HFFc6 (cell line): ENCODE measurements around the gene ST3GAL3. TPM values are rescaled to one million over a fixed set of nuclear protein-coding genes. Genes with fewer than 3 reads are reported as not detected.
A peak's percentile ranks its signal among the peaks of the same experiment; 100 is the strongest.

ENCODE experiments used
- DNase-seq: peaks from one replicate; pipeline ENCODE4 v3.0.0-alpha.2; 2018
- H3K27ac Mint-ChIP-seq: 2 replicates; pipeline ENCODE4 v1.8.0; 2020; ENCODE audit warnings: mild to moderate bottlenecking, mixed read lengths
- H3K27me3 Mint-ChIP-seq: 2 replicates; pipeline ENCODE4 v1.8.0; 2021; ENCODE audit warnings: mild to moderate bottlenecking, moderate library complexity, mixed read lengths; ENCODE audit not compliant: insufficient read depth
- H3K36me3 Mint-ChIP-seq: 2 replicates; pipeline ENCODE4 v1.8.0; 2021; ENCODE audit warnings: low read depth, mixed read lengths
- H3K4me1 Mint-ChIP-seq: 2 replicates; pipeline ENCODE4 v1.8.0; 2020; ENCODE audit warnings: low read depth, mixed read lengths
- H3K4me3 Mint-ChIP-seq: 2 replicates; pipeline ENCODE4 v1.8.0; 2020; ENCODE audit warnings: mild to moderate bottlenecking, moderate library complexity, mixed read lengths
- H3K9me3 Mint-ChIP-seq: 2 replicates; pipeline ENCODE4 v1.8.0; 2020; ENCODE audit warnings: mild to moderate bottlenecking, mixed read lengths
- CTCF ChIP-seq: fragments of 200-600 bp; sonication (generic); IDR thresholded peaks from 2 replicates; pipeline ENCODE4 v1.5.0; 2021; ENCODE audit warnings: antibody characterized with exemption, mild to moderate bottlenecking
- total RNA-seq, 6 experiments: library from RNA; stranded (reverse); fragmentation: NEBNext Ultra II Directional; extraction: Animal tissue kit (Norgen Biotek cat#: 25700); gene quantifications; 2 replicates in 1 of 6; 3 replicates in 5 of 6; pipeline ENCODE4 v1.2.3, GENCODE V29; 2021

ST3GAL3 gene
- total RNA-seq, 6 experiments from 2014 or later, result 15.2 to 22.3 (median 18.0) TPM

GRCh38 chr1:43814401-43814800, 107.1 kb downstream of the ST3GAL3 start:
- DNase-seq, result no peak
- no peak for TF ChIP-seq CTCF
- no peaks in the 10 kb centered on the region for H3K4me1 Mint-ChIP-seq
- peaks cover 3% of the 10 kb centered on the region for H3K27me3 Mint-ChIP-seq
- H3K9me3 Mint-ChIP-seq, result peaks cover 11% of the 10 kb centered on the region
- H3K36me3 Mint-ChIP-seq, result peaks cover 47% of the 10 kb centered on the region
- no peak overlapping the region for H3K27ac Mint-ChIP-seq
- H3K4me3 Mint-ChIP-seq, result no peak overlapping the region

- Mint-ChIP-seq H3K27me3 (peaks cover 3% of the 10 kb centered on the region), H3K36me3 (peaks cover 57% of the 10 kb centered on the region), H3K4me3 (no peak overlapping the region), H3K9me3 (peaks cover 16% of the 10 kb centered on the region), H3K4me1 (peaks cover 21% of the 10 kb centered on the region), H3K27ac (no peak overlapping the region)
- DNase-seq, result no peak
- no peak for TF ChIP-seq CTCF
Measured at GRCh38 chr1:43817304-43817939, 110.1 kb downstream of the ST3GAL3 start.

- H3K4me1 Mint-ChIP-seq, result peaks cover 34% of the 10 kb centered on the region
- peaks cover 16% of the 10 kb centered on the region for H3K9me3 Mint-ChIP-seq
- no peak for DNase-seq
- H3K27ac Mint-ChIP-seq, result no peak overlapping the region
- TF ChIP-seq CTCF, result no peak
- H3K36me3 Mint-ChIP-seq, result peaks cover 62% of the 10 kb centered on the region
- peaks cover 3% of the 10 kb centered on the region for H3K27me3 Mint-ChIP-seq
- H3K4me3 Mint-ChIP-seq, result no peak overlapping the region
Measured at GRCh38 chr1:43818691-43819090, 111.4 kb downstream of the ST3GAL3 start.

GRCh38 chr1:43819357-43819756, 112.0 kb downstream of the ST3GAL3 start:
- no peak for TF ChIP-seq CTCF
- Mint-ChIP-seq H3K27me3 (no peaks in the 10 kb centered on the region; the same call in 1 of the 2 replicates), H3K36me3 (peaks cover 62% of the 10 kb centered on the region), H3K9me3 (peaks cover 16% of the 10 kb centered on the region), H3K4me1 (peaks cover 36% of the 10 kb centered on the region), H3K27ac (no peak overlapping the region), H3K4me3 (no peak overlapping the region)
- no peak for DNase-seq

- Mint-ChIP-seq H3K4me3 (peak overlapping the region; percentile 83; the same call in 1 of the 2 replicates), H3K27ac (peak overlapping the region; percentile 90)
- no peak for TF ChIP-seq CTCF
Measured at GRCh38 chr1:43821471-43821870, 114.1 kb downstream of the ST3GAL3 start.

More at GRCh38 chr1:43821471-43821870, 114.1 kb downstream of the ST3GAL3 start:
- Mint-ChIP-seq H3K27me3 (no peaks in the 10 kb centered on the region; the same call in 1 of the 2 replicates), H3K36me3 (peaks cover 48% of the 10 kb centered on the region), H3K9me3 (peaks cover 16% of the 10 kb centered on the region), H3K4me1 (peaks cover 36% of the 10 kb centered on the region)
- DNase-seq, result no peak
